GM03348 (cell line): Measurements from ENCODE around the gene TGFBI.

Experiments
- DNase-seq: peaks from one replicate; pipeline ENCODE4 v3.0.0; 2012; ENCODE audit warnings: low spot score

Gene TGFBI

DNA sequence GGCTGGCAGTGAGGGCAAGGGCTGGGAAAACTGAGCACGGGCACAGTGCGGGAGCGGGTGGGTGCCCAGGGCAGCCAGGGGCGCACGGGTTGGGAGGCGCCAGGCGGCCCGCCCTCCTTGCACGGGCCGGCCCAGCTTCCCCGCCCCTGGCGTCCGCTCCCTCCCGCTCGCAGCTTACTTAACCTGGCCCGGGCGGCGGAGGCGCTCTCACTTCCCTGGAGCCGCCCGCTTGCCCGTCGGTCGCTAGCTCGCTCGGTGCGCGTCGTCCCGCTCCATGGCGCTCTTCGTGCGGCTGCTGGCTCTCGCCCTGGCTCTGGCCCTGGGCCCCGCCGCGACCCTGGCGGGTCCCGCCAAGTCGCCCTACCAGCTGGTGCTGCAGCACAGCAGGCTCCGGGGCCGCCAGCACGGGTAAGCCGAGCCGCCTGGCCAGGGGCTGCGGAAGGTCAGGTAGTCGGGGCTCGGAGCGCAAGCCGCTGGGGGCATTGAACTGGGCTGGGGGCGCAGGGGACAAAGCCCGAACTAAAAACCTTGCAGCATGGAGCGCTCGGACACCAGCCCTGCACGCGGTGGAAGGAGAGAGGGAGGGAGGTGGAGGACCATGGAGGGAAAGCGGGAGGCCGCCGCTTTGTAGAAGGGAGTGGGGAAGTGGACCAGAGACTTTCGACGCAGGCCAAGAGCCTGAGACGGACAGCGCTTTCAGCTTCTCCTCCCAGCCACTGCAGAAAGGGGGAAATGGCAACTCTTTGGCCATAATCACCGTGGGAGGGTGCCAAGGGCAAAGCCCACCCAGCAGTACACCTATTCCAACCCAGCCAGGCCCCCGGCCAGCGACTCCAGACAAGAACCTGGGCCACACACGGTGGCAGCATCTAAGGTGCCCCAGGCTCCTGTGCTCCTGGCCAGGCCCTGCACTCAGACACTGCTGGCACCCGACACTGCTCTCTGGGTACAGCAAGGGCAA, at the start of gene TGFBI:
Gene TGFBI, plus strand, starts transcription at position 207 of the 961 bp plus-strand sequence. Its CDS starts 68 bp downstream, at position 275.
- peak; percentile 92 for DNase-seq

DNA sequence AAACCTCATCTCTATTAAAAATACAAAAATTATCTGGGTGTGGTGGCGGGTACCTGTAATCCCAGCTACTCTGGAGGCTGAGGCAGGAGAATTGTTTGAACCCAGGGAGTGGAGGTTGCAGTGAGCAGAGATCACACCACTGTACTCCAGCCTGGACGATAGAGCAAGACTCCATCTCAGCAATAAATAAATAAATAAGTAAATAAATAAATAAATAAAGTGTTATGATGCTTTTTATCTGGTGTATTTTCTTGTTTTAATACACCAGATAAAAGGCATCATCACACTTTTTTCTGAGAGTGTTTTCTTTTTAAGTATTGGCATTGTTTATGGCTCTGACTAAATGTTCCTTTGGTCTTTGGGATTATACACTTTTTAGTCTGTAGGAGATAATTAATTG, 49.8 kb upstream of the TGFBI start:
- DNase-seq: no peak

DNA sequence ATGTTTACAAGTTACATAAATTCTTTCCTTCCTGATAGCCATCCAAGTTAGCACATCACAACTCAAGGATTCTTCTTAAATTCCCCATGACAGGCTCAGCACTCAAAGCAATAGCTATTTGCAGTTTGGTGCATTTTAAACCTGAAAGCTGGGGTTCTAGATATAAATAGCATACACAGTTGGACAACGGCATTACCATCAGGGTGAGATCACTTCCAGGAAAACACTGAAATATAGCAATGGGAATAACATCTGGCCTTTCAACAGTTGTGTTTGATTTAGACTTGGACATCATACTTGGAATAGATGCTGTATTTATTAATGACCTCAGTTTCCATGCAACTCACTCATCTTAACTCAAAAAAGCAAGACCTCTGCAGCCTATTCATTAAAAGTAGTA, 49.3 kb upstream of the TGFBI start:
- peak; percentile 66 for DNase-seq

DNA sequence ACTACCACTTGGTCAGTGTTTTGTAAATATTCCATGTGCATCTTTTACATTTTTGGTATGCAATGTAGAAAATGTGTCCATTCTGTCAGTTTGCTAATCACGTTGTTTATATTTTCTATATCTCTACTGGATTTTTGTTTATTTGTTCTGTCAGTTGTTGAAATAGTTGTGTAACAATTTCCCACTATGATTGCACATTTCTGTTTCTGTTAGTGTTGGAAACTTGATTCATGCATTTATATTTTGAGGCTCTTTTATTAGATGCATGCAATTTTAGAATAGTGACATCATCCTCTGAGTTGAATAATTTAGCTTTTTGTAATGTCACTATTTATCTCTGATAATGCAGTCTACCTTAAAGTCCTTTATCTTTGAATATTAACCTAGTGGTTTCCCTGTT, 48.2 kb upstream of the TGFBI start:
- DNase-seq: no peak

DNA sequence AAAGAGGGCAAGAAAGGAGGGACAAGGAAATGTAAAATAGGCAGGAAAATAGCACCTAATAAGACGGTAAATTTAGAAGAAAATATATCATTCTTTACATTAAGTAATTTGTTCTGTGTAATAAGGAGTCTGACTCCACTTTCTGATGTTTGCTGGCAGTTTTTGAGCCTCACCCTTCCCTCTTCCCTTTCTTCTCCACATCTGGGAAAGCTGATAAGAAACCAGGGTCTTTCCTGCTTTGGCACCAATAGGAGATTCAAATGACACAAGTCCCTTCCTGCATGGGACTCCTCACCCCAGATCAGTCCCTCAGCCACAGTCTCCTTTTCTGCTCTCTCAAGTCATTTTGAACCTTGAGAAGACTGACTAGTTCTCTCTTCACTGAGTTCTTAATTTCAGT, 42.8 kb upstream of the TGFBI start:
- DNase-seq: no peak

DNA sequence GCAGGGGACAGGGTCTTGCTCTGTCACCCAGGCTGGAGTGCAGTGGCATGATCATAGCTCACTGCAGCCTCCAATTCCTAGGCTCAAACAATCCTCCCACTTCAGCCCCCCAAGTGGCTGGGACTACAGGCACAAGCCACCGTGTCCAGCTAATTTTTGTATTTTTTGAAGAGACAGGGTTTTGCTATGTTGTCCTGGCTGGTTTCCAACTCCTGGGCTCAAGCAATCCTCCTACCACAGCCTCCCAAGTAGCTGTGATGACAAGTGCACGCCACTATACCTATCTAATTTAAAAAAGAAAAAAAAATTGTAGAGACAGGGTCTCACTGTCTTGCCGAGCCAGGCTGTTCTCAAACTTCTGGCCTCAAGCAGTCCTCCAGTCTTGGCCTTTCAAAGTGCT, 42.4 kb upstream of the TGFBI start:
- DNase-seq: no peak

DNA sequence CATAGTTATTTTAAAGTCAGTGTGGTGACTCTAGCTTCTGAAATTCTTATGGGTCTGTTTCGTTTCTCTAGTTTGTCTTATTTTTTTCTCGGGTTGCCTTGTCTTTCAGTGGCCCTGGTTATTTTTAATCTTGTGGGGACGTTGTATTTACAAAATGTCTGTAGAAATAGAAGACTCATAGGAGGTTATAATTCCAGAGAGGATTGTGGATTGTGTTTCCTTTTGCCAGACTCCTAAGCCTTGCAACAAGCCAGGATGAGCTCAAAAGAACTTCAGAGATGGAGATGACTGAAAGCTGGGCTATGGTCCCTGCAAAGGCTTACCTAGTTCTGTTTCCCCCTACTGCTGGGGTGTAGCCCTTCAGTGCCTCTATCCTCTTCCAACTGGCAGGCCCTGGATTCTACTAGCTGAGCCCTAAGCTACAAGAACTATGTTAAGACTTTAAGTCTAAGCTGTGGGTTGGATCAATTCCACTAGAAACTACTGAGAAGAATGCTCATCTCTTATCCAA, 41.8 kb upstream of the TGFBI start:
- DNase-seq: peak; percentile 50

DNA sequence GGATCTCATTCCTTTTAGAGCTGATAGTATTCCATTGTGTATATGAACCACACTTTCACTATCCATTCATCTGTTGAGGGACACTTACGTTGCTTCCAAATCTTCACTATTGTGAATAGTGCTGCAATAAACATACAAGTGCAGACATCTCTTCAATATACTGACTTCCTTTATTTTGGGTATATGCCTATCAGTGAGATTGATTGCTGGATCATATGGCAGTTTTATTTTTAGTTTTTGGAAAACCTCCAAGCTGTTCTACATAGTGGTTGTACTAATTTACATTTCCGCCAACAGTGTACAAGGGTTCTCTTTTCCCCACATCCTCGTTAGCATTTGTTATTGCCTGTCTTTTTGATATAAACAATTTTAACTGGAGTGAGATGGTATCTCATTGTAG, 40.2 kb upstream of the TGFBI start:
- DNase-seq: no peak

DNA sequence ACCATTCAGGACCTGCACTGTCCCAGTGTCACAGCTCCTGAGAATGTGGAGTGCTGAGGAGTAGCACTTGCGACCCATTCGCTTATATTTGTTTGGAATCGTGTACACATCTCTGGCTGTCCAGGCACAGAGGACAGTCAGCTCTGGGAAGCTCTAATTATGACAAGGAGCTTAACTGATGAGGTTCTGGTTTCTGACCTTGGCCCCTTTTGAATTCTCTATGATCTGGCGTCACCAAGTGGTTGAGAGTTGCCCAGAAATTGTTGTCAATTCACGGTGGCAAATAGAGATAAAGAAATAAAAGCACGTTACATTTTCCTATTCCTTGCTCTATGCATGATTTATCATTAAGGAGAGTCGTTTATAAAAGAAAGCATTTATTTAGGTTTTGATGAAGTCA, 39.1 kb upstream of the TGFBI start:
- no peak for DNase-seq

DNA sequence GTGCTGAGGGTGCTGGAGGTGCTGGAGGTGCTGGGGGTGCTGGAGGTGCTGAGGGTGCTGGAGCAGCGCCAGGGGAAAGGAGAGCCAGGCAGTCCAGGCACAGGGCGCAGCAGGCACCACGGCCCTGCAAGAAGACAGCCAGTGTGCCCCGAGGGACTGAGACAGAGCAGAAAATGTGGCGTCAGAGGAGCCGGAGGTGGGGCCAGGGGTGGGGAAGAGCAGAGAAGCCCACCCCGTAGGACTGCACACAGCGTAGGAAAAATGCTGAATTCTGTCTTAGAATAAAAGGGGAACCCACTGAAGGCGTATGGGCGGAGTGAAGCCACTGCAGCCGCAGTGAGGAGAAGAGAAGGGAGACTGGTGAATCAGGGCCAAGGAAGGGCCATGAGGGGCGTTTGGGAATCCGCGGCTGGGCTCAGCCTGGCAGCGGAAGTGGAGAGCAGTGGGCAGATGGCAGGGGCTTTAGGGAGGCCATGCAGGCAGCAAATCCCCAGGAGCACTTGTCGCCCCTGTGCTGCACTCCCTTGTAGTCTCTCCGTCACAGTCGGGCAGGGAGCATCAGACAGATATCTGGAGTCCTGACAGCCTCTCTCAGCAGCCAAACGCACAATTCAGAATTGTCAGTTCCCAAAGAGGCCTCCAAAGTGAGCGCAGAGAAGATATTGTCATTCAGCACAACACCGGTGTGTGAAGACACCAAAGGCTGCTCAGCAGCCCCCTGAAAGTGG, 38.1 kb upstream of the TGFBI start:
- DNase-seq: no peak

DNA sequence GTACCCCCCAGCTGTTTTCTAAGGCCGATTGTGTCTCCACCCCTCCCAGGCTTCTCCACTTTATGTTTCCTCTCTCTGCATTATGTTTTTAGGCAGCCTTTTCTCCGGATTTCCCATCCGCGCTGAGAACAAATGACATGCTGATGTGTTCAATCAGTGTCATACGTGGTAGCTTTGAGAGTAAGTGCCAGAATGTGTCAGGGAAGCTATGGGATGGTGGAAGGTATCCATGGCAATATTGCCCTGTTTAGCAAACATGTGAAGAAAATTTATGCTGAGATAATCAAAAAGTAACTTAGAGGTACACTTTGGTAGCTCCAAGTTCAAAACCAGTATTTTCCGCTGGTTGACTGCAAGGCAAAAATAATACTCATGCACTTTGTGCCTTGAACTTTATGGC, 37.4 kb upstream of the TGFBI start:
- DNase-seq: no peak

DNA sequence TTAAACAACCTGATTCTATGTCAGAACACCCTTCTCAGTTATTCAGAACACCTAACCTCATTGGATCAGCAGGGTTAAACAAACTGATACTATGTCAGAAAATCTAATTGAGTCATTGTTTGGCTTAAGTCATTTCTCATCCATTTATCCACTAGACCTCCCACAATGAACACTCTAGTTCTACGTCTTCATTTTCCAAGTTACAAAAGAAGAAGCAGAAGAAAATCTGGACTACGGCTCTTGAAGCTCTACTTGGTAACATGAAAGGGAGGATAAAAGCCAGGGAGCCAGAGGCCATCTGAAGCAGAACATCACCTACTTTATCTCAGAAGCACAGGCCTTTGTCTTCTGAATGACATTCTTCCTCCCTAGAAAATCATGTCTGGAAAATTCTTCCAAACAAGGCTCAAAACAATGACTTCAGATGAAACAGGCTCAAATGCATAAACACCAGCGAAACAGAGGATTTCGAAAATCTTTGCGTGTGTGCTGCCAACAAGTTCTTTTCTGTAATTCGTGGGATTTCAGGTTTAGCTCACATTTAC, 35.4 kb upstream of the TGFBI start:
- no peak for DNase-seq

DNA sequence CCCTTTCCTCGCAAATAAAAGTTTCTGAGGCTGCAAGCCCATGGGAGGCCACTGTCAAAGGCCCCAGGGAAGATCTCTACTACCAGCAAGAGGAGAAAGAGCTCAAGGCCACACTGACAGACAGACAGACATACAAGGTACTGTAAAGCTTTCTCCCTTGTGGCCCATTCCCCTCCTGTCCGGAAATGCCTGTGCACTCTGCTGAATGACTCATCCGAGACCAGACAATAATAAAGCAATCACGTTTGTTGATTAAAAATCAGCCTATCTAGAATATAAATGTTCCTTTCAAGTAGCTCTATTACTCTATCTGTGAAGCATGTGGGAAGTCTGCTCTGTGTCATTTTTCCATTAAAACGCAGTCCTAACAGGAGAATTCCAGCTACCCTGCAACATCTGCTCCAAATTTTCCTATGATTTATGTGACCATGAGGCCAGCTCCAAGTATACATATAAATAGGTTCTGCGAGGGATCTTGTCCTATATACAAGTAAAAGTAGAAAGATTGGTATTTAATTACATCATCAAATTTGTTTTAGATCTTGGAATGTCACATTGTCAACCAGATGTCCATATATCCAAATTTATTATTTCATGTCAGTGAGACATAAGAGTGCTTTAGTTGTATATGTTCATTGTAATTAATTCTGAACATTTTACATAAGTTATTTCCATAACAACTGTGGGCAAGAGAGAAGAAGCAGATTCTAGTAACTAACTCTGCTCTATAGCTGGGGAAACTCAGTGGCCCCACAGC, 34.7 kb upstream of the TGFBI start:
- peak; percentile 69 for DNase-seq

DNA sequence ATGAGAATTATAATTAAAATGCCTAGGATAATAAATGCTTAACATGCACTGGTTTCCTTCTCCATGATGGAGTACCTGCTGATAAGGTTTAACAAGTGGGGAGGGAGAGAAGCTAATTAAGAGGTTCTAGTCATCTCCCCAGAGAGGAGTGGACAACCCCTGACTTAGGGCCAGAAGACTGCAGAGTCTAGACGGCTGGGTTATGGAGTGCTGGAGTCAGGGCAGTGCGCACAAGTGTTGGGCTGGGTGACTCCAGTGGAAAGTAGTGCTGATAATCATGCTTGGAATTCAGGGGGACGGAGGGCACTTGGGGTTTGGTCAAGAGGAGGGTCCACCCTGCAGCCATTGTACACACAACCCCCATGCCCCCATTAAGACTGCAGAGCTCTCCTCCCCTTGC, 32.8 kb upstream of the TGFBI start:
- peak; percentile 16 for DNase-seq

DNA sequence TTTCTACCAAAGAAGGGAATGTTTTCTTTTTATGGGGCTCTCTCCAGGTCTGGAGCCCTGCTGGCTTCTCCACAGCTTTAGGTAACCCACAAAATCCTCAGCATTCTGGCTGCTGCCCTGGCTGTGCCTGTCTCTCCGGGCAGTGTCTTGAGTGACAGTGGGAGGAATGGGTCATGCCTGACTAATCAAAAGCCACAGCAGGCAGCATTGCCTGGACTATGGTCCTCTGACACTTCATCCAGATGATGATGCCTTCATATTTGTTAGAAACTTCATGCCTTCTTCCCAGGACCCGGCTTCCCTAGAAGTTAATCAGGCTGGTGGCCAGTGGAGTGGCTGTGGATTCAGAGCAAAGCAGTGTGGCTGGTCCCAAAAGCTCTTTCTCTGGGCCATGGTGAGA, 32.2 kb upstream of the TGFBI start:
- DNase-seq: peak; percentile 55

DNA sequence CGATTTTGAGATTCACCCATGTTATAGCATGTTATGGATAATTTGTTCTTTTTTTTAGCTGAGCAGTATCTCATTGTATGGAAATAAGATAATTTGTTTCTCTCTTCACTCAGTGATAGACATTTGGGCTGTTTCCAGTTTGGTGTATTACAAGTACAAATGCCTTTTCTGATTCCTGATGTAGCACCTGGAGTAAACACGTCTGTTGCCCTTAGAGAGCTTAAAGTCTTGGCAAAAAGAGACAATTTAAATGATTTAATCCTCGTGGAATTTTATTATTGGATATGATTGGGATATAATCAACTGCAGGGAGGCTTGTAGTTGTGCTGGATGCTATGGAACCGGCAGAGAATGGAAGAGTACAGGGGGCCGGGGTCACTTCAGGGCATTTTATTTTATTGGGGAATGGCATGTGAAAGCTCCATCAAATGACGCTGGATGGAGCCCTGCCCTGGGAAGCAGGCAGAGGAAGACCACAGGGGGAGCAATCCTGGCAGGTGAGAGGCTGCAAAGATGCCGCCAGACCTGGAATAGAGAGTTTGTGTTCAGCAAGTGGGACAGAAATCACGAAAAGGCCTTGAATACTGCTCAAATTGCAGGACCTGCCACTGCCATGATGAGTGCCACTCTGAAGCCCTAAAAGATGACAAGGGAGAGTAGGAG, 31.0 kb upstream of the TGFBI start:
- DNase-seq: no peak

DNA sequence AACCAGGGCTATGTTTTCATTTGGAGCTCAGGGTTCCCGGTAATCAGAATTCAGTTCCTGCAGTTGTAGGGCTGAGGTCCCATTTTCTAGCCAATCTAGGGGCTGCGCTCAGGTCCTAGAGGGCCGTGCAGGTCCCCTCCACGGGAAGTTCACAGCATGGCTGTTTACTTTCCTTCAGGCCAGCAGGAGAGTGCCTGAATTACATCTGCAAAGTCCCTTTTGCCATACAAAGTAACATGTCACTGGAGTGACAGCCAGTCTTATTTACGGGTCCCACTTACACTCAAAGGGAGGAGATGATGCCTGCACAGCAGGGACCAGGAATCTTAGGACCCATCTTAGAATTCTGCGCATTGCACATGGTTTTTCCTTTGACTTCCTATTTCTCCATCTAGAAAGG, 29.9 kb upstream of the TGFBI start:
- no peak for DNase-seq

DNA sequence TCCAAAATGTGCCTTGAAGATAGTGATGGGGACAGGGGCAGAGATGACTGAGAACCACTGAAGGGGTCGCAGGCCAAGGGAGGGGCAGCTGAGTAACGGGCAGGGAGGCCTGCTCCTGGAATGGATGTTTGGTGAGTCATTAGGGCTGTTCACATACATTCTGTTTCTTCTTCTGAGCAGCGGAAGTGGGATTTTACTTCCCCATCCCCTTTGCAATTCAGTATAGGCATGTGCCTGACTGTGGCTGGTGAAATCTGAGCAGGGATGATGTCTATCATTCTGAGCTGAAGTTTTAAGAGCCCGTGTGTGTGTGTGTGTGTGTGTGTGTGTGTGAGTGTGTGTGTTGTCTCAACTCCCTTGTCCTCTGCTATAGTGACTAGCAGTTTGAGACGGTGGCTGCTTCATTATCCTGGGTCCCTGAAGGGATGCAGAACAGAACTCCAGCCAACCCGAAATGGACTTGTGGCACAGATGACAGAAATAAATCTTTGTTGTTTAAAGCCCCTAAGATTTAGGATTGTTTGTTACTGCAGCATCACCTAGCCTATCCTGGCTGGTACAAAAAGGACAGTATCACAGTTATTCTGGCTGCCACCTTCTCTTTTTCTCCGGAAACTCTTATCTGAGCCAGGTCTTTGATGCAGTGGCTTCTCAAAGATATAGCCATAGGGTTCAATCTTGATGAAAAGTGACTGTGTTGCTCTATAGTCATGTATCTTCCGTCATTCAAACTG, 29.2 kb upstream of the TGFBI start:
- peak; percentile 46 for DNase-seq

DNA sequence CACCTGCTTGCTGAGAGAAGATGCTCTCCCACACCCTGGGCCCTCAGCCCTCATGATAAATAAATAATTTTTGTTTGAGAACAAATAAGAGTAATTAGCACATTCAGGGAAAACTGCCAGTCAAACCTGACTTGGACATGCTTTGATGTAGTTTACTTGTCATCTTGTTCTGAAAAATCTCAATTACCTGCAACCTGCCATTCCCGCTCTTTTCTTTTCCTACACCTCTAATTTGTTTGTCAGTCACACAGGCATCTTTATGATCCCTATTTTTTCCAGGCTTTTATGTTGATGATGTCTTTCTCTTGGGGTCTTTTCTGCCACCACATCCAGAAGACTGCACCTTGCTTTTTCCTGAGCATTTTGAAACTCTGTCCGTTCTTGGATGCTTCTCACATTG, 28.6 kb upstream of the TGFBI start:
- DNase-seq: no peak

DNA sequence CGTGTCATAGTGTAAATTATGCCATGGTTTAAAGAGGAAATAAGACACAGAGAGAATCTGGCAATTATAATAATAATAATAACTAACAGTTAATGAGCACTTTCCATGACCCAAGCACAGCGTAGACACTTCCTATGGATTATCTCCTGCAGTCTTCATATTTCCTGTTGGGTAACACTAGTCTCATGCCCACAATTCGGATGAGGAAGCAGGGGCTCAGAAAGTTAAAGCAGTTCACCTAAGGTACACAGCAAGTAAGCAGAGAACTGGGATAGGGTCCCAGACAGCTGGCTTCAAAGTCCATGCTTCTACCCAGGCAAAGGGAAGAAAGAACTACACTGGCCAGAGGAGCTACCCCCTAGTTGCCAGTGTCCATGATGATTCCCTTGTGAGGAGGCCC, 27.9 kb upstream of the TGFBI start:
- no peak for DNase-seq

DNA sequence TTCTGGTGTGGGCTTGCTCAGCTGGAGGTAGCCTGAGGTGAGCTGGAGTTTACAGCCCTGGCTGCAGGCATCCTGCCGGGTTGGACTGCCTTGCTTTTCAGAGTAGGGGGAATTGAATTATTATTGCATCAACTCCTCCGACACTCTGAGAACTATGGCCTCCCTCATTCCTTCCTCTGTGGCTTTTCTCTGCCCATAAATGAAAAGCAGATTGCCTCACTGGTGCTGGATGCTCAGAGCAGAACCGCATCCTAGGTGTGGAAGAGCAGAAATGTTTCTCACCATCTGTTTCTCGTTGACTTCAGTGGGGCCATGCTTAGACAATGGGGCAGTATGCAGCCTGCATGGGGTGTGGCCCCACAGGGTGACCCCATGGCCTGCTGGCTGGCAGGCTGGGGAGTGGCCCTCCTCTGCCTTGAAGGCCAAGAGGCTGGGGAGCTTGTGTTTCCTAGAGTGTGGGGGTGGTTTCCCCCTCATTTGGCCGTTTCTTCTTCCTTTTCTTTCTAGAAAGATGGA, 27.3 kb upstream of the TGFBI start:
- peak; percentile 84 for DNase-seq
